Activated naive CD4-positive, alpha-beta T cell treated with anti-CD3 and anti-CD28 coated beads, Interleukin-2, amount 50 U/mL, for 24 hours (primary cell): Measurements from ENCODE around the gene PKP2.
A peak's percentile ranks its signal among the peaks of the same experiment; 100 is the strongest.
"Not testable (repeated sequence)": the region's sequence is repeated elsewhere in the genome, so short reads cannot be mapped to it uniquely, and the experiment has no call there.

Experiments used
- H3K27ac Mint-ChIP-seq: one replicate; pipeline ENCODE4 v1.8.0; 2021; ENCODE audit warnings: mild to moderate bottlenecking, mixed read lengths
- H3K27me3 Mint-ChIP-seq: one replicate; pipeline ENCODE4 v1.8.0; 2021; ENCODE audit warnings: mixed read lengths
- H3K36me3 Mint-ChIP-seq: one replicate; pipeline ENCODE4 v1.8.0; 2021; ENCODE audit warnings: mixed read lengths
- H3K4me1 Mint-ChIP-seq: one replicate; pipeline ENCODE4 v1.8.0; 2021; ENCODE audit warnings: mixed read lengths
- H3K4me3 Mint-ChIP-seq: one replicate; pipeline ENCODE4 v1.8.0; 2021; ENCODE audit warnings: mild to moderate bottlenecking, mixed read lengths
- H3K9me3 Mint-ChIP-seq: one replicate; pipeline ENCODE4 v1.8.0; 2021; ENCODE audit warnings: mixed read lengths

PKP2 gene

DNA sequence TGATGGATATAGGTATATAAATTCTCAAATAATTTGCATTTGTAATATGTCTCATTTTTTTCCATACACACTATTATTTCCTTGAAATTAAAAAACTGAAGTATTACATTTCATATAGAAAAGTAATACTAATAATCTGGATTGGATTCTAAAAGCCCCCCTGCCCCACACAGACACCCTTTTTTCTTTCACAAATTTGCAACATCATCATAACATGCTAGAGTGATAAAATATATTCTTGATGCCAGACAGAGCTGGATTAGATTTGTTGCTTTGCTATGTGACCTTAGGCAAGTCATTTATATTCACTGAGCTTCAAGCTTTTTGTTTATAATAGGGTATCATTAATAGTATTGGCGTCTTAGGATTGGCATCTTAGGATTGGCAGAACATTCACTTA, 6.7 kb upstream of the PKP2 start:
- Mint-ChIP-seq H3K27me3 (peaks cover 12% of the 10 kb centered on the region), H3K4me1 (no peaks in the 10 kb centered on the region), H3K4me3 (no peak overlapping the region), H3K27ac (no peak overlapping the region), H3K36me3 (no peaks in the 10 kb centered on the region), H3K9me3 (no peaks in the 10 kb centered on the region)

DNA sequence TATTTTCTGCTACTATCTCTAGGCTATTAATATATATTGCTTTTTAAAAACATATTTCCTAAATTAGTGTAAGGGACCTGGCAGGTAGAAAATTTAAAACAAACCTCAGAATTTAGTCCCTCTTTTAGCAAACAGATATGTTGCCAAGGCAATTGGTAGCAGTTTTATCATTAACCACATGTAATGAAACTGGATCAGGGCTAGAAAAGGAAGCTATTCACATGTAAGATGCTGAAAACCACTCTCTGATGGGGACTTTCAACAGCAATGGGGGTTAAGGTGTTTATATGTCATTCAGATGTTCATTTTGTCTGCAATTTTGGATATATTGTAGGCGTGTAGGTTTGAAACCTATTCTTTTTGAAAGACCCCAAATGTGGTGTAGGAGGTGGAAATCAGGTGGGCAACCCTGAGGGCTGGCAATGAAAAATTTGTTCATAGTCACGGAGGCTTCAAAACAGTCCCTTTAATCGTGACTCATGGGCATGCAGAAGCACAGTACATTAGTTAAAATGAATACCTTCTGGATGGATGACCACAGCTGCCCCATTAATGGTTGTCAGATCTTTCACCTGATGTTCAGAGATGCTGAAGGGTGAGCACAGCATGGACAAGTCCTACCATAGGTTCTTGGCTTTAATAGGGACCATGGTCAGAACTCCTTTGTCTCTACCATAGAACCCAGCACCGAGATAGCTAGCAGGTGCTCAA, 5.9 kb upstream of the PKP2 start:
- no peaks in the 10 kb centered on the region for H3K4me1 Mint-ChIP-seq

DNA sequence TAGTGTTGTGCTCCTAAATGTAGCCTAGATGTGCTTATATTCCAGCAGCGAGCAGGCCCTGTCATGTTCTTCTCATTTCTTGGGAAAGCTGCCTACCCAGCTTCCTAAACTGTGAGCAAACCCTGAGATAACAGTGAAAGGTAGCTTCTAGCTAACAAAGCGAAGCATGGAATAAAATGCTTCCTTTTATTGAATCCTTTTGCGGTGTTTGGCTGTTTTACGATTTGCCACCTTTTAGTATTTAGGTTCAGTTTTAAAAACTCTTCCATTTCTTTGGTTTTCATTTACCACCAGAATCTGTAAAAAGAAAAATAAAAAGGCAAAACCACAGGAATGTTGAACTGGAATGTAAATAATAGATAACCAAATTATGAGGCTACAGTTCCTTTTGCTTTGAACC, 5.0 kb upstream of the PKP2 start:
- no peaks in the 10 kb centered on the region for H3K9me3 Mint-ChIP-seq
- H3K4me3 Mint-ChIP-seq = no peak overlapping the region
- peaks cover 20% of the 10 kb centered on the region for H3K27me3 Mint-ChIP-seq
- H3K36me3 Mint-ChIP-seq = no peaks in the 10 kb centered on the region
- H3K4me1 Mint-ChIP-seq = peaks cover 5% of the 10 kb centered on the region
- no peak overlapping the region for H3K27ac Mint-ChIP-seq

More for the DNA sequence above, 5.9 kb upstream of the PKP2 start:
- Mint-ChIP-seq H3K9me3 (no peaks in the 10 kb centered on the region), H3K27ac (no peak overlapping the region), H3K4me3 (no peak overlapping the region), H3K36me3 (no peaks in the 10 kb centered on the region), H3K27me3 (peaks cover 16% of the 10 kb centered on the region)

DNA sequence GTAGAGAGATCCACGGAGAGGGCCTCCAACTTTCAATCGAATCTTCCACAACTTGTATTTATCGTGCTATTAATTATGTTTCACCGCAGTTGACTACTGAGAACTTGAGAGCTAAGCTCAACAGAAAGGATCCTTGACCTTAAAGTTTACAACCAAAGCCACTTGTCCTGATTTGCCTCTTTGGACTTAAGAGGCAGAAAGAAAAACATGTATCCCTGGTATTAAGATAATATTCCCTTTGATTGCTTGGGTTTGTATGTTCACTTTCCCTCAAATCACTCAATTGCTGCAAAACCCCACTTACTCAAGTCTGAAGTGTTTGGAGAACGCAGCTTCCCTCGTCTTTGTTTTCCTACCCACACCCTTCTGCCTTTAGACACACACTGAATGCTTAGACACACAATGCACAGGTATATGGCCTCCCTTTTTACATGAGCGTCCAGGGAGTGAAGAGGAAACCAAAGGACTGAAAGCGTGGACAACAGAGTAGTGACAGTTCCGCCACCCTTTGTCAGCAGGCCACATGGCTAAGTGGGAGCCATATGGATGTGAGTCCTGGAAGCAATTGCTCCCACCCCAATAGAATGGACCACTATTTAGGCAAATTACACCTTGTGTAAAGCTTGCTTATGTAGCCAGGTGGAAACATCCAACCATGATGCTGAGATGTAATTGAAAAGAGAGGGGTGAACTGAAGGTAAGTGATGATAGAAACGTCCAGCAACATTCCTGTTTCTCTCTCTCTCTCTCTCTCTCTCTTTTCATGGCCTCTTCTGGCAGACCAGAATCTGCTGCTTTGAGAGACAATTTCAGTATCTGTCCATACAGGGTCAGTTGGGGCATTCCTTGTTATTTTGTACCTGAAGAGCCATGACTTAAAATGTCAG, 1.4 kb upstream of the PKP2 start:
- H3K27ac Mint-ChIP-seq = no peak overlapping the region
- H3K9me3 Mint-ChIP-seq = no peaks in the 10 kb centered on the region
- H3K4me1 Mint-ChIP-seq = peaks cover 20% of the 10 kb centered on the region
- H3K27me3 Mint-ChIP-seq = peaks cover 43% of the 10 kb centered on the region
- H3K4me3 Mint-ChIP-seq = peak overlapping the region; percentile 69
- no peaks in the 10 kb centered on the region for H3K36me3 Mint-ChIP-seq

DNA sequence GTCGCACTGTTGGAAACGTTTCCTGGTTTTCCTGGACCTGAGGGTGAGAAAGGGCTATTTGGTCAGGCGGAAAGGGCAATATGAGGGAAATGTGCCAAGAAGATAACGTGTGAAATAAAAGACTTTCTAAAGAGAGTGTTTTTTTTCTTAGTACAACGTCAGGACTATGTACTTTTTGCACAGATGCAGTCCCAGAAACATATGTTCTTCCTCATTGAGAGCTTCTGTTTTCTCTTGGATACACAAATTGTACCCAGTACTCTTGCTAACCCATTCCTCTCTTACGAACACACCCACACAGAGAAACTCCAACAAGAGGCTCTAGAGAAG, 669 bp upstream of the PKP2 start:
- peaks cover 43% of the 10 kb centered on the region for H3K27me3 Mint-ChIP-seq
- H3K27ac Mint-ChIP-seq = no peak overlapping the region
- H3K9me3 Mint-ChIP-seq = no peaks in the 10 kb centered on the region
- peak overlapping the region; percentile 69 for H3K4me3 Mint-ChIP-seq
- H3K4me1 Mint-ChIP-seq = peaks cover 20% of the 10 kb centered on the region
- H3K36me3 Mint-ChIP-seq = no peaks in the 10 kb centered on the region

DNA sequence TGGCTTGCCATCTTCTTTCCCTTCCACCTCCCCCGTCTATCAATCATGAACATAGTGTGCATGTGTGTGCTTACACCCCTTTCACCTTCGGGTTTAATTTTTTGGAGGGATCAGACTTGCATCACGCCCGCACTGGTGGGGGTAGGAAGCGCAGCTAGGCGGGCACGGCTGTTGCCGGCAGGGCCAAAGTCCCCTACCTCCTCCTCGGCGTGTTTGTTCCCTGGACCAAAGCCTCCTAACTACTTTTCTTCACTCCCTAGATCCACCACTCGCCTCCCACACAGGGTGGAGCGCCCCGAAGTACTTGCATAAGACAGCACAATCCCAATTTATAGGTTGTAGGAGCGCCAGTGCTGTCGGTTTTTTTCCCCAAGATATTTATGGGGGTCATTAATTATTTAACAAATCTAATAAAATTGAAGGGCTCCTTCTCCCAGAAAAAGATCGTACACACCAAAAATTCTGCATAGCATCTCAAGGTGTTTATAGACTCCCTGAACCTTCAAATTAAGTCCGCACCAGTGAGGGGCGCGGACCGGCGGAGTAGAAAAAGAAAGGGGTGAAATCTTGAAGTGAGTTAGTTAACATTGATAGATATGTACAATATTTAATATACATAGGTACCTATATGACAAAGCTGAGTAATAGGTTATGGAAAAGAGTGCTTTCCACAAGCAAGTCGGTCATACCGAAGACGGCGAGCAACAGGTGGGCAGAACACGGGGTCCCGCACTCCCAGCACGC, 717 bp downstream of the PKP2 start:
- Mint-ChIP-seq H3K27me3 (peaks cover 48% of the 10 kb centered on the region), H3K27ac (no peak overlapping the region)

GRCh38 chr12:32894566-32894965, 2.0 kb downstream of the PKP2 start:
- Mint-ChIP-seq H3K9me3 (no peaks in the 10 kb centered on the region), H3K27me3 (peaks cover 42% of the 10 kb centered on the region), H3K27ac (no peak overlapping the region), H3K4me1 (peaks cover 20% of the 10 kb centered on the region), H3K4me3 (no peak overlapping the region), H3K36me3 (no peaks in the 10 kb centered on the region)

More for the DNA sequence above, 717 bp downstream of the PKP2 start:
- Mint-ChIP-seq H3K36me3 (no peaks in the 10 kb centered on the region), H3K4me3 (peak overlapping the region; percentile 86), H3K4me1 (peaks cover 20% of the 10 kb centered on the region), H3K9me3 (no peaks in the 10 kb centered on the region)

- Mint-ChIP-seq H3K27ac (no peak overlapping the region), H3K4me1 (peaks cover 20% of the 10 kb centered on the region), H3K27me3 (peaks cover 43% of the 10 kb centered on the region)
These were observed 3.1 kb downstream of the PKP2 start for GRCh38 chr12:32893458-32893857.

GRCh38 chr12:32893043-32893442, 3.5 kb downstream of the PKP2 start:
- H3K9me3 Mint-ChIP-seq = no peaks in the 10 kb centered on the region
- peaks cover 2% of the 10 kb centered on the region for H3K36me3 Mint-ChIP-seq
- H3K27me3 Mint-ChIP-seq = peaks cover 43% of the 10 kb centered on the region
- H3K27ac Mint-ChIP-seq = no peak overlapping the region
- H3K4me1 Mint-ChIP-seq = peaks cover 20% of the 10 kb centered on the region
- no peak overlapping the region for H3K4me3 Mint-ChIP-seq

More at GRCh38 chr12:32893458-32893857, 3.1 kb downstream of the PKP2 start:
- peaks cover 2% of the 10 kb centered on the region for H3K36me3 Mint-ChIP-seq
- no peak overlapping the region for H3K4me3 Mint-ChIP-seq
- no peaks in the 10 kb centered on the region for H3K9me3 Mint-ChIP-seq

DNA sequence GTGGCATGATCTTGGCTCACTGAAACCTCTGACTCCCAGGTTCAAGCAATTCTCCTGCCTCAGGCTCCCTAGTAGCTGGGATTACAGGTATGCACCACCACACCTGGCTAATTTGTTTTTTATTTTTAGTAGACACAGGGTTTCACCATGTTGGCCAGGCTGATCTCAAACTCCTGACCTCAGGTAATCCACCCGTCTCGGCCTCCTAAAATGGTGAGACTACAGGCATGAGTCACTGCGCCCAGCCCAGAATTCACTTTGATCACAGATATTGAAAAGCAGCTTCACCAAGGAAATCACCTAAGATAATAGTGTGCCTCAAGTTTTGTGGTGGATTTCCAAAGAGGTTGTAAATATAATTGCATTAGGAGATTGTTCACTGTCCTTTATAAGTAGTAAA, 4.2 kb downstream of the PKP2 start:
- not testable (repeated sequence) for H3K4me3 Mint-ChIP-seq, H3K9me3 Mint-ChIP-seq, H3K36me3 Mint-ChIP-seq, H3K27ac Mint-ChIP-seq
- peaks cover 19% of the 10 kb centered on the region for H3K4me1 Mint-ChIP-seq
- H3K27me3 Mint-ChIP-seq = peaks cover 38% of the 10 kb centered on the region

- H3K9me3 Mint-ChIP-seq = no peaks in the 10 kb centered on the region
- H3K27me3 Mint-ChIP-seq = peaks cover 34% of the 10 kb centered on the region
- H3K4me1 Mint-ChIP-seq = peaks cover 15% of the 10 kb centered on the region
- no peak overlapping the region for H3K27ac Mint-ChIP-seq
- no peak overlapping the region for H3K4me3 Mint-ChIP-seq
- H3K36me3 Mint-ChIP-seq = peaks cover 2% of the 10 kb centered on the region
These were observed 4.6 kb downstream of the PKP2 start for GRCh38 chr12:32891956-32892355.

GRCh38 chr12:32891526-32891925, 5.1 kb downstream of the PKP2 start:
- Mint-ChIP-seq H3K27me3 (peaks cover 34% of the 10 kb centered on the region), H3K27ac (no peak overlapping the region), H3K36me3 (peaks cover 2% of the 10 kb centered on the region), H3K4me3 (no peak overlapping the region), H3K9me3 (no peaks in the 10 kb centered on the region), H3K4me1 (peaks cover 15% of the 10 kb centered on the region)

GRCh38 chr12:32889011-32889760, 7.4 kb downstream of the PKP2 start:
- no peak overlapping the region for H3K27ac Mint-ChIP-seq
- no peaks in the 10 kb centered on the region for H3K9me3 Mint-ChIP-seq
- H3K36me3 Mint-ChIP-seq = peaks cover 2% of the 10 kb centered on the region

DNA sequence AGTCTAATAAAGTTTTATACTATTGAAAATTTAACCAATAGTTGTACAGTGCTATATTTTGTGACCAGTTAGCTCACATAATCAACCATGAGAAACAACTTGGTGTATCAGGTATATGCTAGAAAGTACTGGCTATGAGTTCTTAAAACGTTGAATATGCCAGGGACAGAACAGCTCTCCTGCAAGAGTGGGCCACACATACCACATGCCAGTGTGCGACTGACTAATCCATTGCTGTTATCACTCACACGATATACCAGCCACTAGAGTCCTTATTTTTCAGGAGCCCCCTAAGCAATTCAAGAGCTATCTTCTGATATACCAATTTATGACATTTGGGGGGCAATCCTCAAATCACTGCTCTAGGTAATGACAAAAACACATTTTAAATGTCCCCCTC, 9.5 kb downstream of the PKP2 start:
- Mint-ChIP-seq H3K4me1 (no peaks in the 10 kb centered on the region), H3K9me3 (no peaks in the 10 kb centered on the region), H3K27me3 (peaks cover 13% of the 10 kb centered on the region), H3K4me3 (no peak overlapping the region), H3K27ac (no peak overlapping the region), H3K36me3 (peaks cover 2% of the 10 kb centered on the region)

More at GRCh38 chr12:32889011-32889760, 7.4 kb downstream of the PKP2 start:
- Mint-ChIP-seq H3K4me1 (peaks cover under 1% of the 10 kb centered on the region), H3K27me3 (peaks cover 19% of the 10 kb centered on the region), H3K4me3 (no peak overlapping the region)

DNA sequence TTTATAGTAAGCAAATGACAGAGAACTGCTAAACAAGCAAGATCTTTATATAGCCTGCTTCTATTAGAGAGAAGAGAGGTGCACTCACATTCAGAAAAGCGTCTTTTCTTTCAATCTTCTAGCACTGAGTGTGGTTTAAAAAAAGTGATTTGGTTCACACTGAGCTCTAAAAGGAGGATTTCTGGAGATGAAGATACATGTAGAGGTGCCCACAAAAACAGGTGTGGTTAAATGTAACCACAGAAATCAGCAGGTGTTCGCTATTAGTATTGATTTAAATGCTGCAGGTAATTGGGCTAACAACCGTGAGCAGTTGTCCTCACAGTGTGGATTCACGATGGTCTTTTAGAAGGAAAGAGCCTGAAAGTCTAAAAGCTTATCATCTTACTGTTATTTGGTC, 10.7 kb downstream of the PKP2 start:
- Mint-ChIP-seq H3K36me3 (peaks cover 2% of the 10 kb centered on the region), H3K4me1 (no peaks in the 10 kb centered on the region), H3K27me3 (peaks cover 8% of the 10 kb centered on the region), H3K27ac (no peak overlapping the region), H3K9me3 (no peaks in the 10 kb centered on the region), H3K4me3 (no peak overlapping the region)
